Fibroblast of villous mesenchyme (primary cell): ENCODE measurements around the gene HERC4. TPM values are rescaled to one million over a fixed set of nuclear protein-coding genes. Genes with fewer than 3 reads are reported as not detected.

ENCODE experiments used
- DNase-seq: peaks from one replicate; pipeline ENCODE4 v3.0.0-alpha.2; 2010; ENCODE audit warnings: low read depth
- H3K4me3 ChIP-seq: 2 replicates; pipeline ENCODE4 v1.5.1; 2011; ENCODE audit warnings: low read depth, mild to moderate bottlenecking, low read length
- total RNA-seq: library from RNA; depleted of rRNA; stranded (reverse); fragments of >200 nt; gene quantifications from 2 replicates; pipeline ENCODE4 v1.2.3, GENCODE V29; 2012
- TF ChIP-seq, protein P1 (sequence below): IDR thresholded peaks from 2 replicates; pipeline ENCODE4 v1.5.1; 2012; ENCODE audit warnings: low read depth, mild to moderate bottlenecking, low read length; ENCODE audit not compliant: insufficient read depth

Gene HERC4
- total RNA-seq, 1 donor, result 225 TPM

DNA sequence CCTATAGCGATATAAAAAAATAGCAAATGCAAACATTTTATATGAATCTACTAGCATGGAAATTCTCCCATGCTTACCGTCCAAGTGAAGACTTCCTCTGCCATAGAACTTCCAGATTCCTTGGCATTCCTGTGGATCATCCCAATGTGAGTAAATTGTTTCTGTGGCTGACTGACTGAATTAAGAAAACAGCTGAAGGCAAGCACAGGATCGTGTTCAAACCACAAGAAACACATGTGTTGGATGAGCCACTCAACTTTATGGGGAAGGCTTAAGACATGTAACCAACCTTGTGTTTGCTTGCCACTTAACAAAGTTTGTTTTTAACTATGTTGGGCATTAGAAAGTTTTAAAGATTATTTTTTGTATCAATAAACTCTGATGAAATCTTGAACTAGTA is 31.6 kb upstream of the HERC4 start:
- TF ChIP-seq, protein P1, sequence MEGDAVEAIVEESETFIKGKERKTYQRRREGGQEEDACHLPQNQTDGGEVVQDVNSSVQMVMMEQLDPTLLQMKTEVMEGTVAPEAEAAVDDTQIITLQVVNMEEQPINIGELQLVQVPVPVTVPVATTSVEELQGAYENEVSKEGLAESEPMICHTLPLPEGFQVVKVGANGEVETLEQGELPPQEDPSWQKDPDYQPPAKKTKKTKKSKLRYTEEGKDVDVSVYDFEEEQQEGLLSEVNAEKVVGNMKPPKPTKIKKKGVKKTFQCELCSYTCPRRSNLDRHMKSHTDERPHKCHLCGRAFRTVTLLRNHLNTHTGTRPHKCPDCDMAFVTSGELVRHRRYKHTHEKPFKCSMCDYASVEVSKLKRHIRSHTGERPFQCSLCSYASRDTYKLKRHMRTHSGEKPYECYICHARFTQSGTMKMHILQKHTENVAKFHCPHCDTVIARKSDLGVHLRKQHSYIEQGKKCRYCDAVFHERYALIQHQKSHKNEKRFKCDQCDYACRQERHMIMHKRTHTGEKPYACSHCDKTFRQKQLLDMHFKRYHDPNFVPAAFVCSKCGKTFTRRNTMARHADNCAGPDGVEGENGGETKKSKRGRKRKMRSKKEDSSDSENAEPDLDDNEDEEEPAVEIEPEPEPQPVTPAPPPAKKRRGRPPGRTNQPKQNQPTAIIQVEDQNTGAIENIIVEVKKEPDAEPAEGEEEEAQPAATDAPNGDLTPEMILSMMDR, result no peak
- peak; percentile 92 for DNase-seq
- no peak overlapping the region for H3K4me3 ChIP-seq

DNA sequence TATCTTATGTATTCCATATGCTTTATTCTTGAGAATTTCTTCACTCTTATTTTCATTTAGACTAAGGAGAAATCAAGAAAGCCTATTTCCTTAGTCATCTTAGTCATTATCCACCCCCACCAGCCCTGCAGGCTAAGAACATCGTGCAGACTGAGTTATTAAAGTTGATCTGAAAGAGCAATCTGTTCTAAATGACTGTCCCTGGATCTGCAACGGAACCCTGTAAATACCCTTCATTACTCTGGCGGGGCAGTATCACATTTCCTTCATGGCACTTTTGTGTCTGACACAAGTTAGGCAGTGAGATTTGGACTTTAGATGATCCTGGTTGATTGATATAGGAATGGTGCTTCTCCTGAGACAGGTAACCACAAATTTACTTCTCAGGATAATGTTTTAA is 30.7 kb upstream of the HERC4 start:
- peak; percentile 48 for DNase-seq
- TF ChIP-seq, protein P1, result no peak
- H3K4me3 ChIP-seq, result no peak overlapping the region

DNA sequence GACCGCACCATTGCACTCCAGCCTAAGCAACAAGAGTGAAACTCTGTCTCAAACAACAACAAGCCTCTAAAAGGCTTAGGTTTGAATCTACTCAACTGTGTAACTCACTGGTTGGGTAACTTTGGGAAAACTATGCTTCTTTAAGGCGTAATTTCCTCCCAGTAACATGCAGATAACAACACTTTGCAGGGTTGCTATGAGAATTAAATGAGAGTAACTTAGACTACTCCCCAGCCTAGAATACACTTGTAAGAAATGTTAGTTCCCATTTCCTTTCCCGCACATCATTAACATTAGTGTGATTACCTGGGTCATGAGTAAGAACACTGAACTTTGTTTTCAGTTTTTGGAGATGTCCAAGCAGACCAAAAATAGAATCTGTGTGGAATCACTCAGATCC is 28.8 kb upstream of the HERC4 start:
- DNase-seq, result no peak
- no peak overlapping the region for H3K4me3 ChIP-seq
- TF ChIP-seq, protein P1, result no peak

DNA sequence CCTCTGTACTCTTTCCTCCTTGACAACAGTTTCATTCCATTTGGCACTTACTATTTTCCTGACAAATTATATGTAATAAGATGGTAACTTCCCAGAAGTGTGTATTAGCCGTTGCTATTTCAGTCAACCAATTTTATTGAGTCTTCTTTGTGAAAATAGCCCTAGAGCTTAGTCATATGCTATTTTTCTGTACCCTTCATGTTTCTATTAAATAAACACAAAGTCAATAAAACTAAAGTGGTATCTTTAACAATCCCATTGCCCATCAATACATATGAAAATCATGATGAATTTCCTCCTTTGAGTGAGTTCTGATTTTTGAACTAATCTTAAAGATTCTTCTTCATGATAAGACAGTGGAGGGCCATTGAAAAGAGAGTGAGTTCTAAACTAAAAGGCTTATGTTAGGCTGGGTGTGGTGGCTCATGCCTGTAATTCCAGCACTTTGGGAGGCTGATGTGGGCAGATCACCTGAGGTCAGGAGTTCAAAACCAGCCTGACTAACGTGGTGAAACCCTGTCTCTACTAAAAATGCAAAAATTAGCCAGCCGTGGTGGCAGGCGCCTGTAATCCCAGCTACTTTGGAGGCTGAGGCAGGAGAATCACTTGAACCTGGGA is 28.3 kb upstream of the HERC4 start:
- no peak overlapping the region for H3K4me3 ChIP-seq
- DNase-seq, result no peak
- TF ChIP-seq, protein P1, result no peak

DNA sequence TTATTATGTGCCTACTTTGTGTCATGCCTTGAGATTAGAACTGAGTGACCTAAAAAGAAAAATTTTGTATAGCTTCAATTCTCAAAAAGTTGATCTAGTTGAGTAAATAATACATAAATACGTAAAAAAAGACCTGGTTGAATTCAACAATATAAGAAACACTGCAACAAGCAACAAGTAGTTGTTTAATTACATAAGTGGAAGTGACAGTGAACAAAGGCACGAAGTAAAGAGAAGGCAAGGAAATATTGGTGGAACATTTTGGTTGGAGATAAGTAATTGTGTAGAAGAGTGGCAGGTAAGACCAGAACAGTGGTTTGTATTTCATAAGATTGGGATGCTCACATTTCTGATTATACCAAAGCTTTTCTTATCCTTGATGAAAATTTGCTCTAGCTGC is 26.0 kb upstream of the HERC4 start:
- no peak for DNase-seq
- TF ChIP-seq, protein P1, result no peak
- H3K4me3 ChIP-seq, result no peak overlapping the region

DNA sequence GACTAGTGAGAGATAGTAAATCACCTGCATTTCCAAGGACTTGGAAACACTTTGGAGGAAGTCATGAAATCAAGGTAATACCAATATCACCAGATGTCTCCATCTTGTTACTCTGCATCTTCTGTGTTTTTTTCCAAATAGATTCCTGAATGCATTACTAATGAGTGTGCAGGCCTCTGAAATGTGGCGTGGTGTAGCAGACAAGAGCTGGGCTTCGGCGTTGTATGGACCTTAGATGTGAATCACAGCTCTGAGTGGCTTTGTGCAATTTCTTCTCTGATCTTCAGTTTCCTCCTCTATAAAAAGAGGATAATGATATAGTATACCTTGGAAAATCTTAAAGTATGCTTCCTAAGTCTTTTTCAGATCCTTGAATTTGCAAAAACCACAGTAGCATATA is 24.7 kb upstream of the HERC4 start:
- TF ChIP-seq, protein P1, result no peak
- DNase-seq, result no peak
- no peak overlapping the region for H3K4me3 ChIP-seq

DNA sequence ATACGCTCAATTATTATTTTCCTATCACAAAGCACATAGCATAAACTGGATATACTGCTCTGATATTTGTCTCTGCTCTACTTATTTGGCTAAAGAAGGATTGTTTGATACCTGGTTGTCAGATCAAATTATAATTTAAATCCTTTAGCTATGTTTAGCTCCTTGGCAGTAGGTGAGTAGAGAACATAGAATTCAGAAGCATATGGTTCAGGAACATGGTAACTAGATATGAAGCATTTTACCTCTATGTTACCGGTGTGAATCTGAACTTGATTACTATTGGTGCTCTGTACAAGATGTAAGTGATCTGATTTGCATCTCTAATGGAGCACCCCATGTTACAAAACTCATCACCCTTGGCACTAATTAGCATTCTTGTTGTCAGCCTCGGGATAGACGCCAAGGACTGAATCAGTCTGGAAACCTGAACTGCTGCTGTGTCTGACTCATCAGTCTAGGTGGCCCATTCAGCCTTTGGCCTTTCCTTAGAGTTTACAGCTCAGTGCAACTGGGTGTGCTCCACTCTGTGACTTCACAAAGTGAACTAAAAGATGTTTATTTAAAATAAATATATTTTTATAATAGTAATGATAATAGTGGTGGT is 21.9 kb upstream of the HERC4 start:
- no peak overlapping the region for H3K4me3 ChIP-seq
- DNase-seq, result peak; percentile 91
- TF ChIP-seq, protein P1, result no peak
